Esophagus muscularis mucosa (tissue), 4 donors: ENCODE data around the gene CXCR6. TPM values are rescaled to one million over a fixed set of nuclear protein-coding genes. Genes with fewer than 3 reads are reported as not detected.

Experiments used
- DNase-seq: peaks from one replicate; pipeline ENCODE4 v3.0.0-alpha.2; 2017; ENCODE audit errors: extremely low spot score
- H3K27ac ChIP-seq, 4 donors: fragments of 200-600 bp; sonication (generic); replicated peaks in 1 of 4; 1 replicate in 3 of 4; 2 replicates in 1 of 4; pipeline ENCODE4 v1.5.1; 2016 to 2019; ENCODE audit warnings: mild to moderate bottlenecking in 1 of 4
- H3K27me3 ChIP-seq, 4 donors: fragments of 200-600 bp; sonication (generic); one replicate each; pipeline versions ENCODE4 v1.5.1 to v1.6.0; 2016 to 2019
- H3K36me3 ChIP-seq, 4 donors: fragments of 200-600 bp; sonication (generic); one replicate each; pipeline ENCODE4 v1.5.1; 2016 to 2019
- H3K4me1 ChIP-seq, 4 donors: fragments of 200-600 bp; sonication (generic); one replicate each; pipeline ENCODE4 v1.5.1; 2016 to 2019
- H3K4me3 ChIP-seq, 4 donors: fragments of 200-600 bp; sonication (generic); 1 replicate in 2 of 4; 2 replicates in 2 of 4; pipeline ENCODE4 v1.5.1; 2016 to 2019; ENCODE audit warnings: mild to moderate bottlenecking in 4 of 4, moderate library complexity in 1 of 4
- H3K9me3 ChIP-seq, 4 donors: fragments of 200-600 bp; sonication (generic); 1 replicate in 3 of 4; 2 replicates in 1 of 4; pipeline ENCODE4 v1.5.1; 2016 to 2019
- CTCF ChIP-seq, 3 experiments: fragments of 200-600 bp in 2 of 3; fragments of 450-650 bp in 1 of 3; sonication (generic) in 2 of 3; IDR thresholded peaks; one replicate each; pipeline ENCODE4 v1.5.1; 2017 to 2019; ENCODE audit warnings: antibody characterized with exemption in 3 of 3, mild to moderate bottlenecking in 2 of 3, moderate library complexity in 1 of 3
- EP300 ChIP-seq: sonication (generic); formaldehyde crosslinking; IDR thresholded peaks from one replicate; pipeline ENCODE4 v1.6.1; 2017; ENCODE audit warnings: antibody characterized with exemption
- POLR2A ChIP-seq: fragments of 450-650 bp; IDR thresholded peaks from one replicate; pipeline ENCODE4 v1.6.1; 2017; ENCODE audit warnings: antibody characterized with exemption, moderate library complexity, mild to moderate bottlenecking, low read depth
- POLR2AphosphoS5 ChIP-seq, 2 donors: sonication (generic); formaldehyde crosslinking; IDR thresholded peaks; one replicate each; pipeline ENCODE4 v1.6.1; 2017; ENCODE audit warnings: antibody characterized with exemption in 2 of 2
- WGBS: methylation state at CpG from one replicate; pipeline ENCODE4 v1.1.5; 2018; 5-methylcytosine and 5-hydroxymethylcytosine counted together
- intact Hi-C: fragments of 100-400 bp; cut with DNase I; formaldehyde crosslinking; loops from one replicate; pipeline ENCODE4 v1.15.1; 2023
- total RNA-seq, 4 donors: library from RNA; depleted of rRNA; stranded (reverse); fragments of >200 nt; gene quantifications; one replicate each; pipeline versions ENCODE4 v1.1.0 to v1.2.1, GENCODE V29; 2016

The CXCR6 gene
- total RNA-seq, 4 donors from 2014 or later, result 0.39 to 7.1 (median 0.49) TPM

GRCh38 chr3:45933591-45933990 is 9.7 kb upstream of the CXCR6 start:
- intact Hi-C loops, result no loop called here

GRCh38 chr3:45936261-45936660 is 7.0 kb upstream of the CXCR6 start:
- TF ChIP-seq CTCF (IDR thresholded peaks at IDR 0.05) (no peak), POLR2A (no peak), POLR2AphosphoS5 (IDR thresholded peaks at IDR 0.05) (no peak), EP300 (no peak)
- H3K4me1 ChIP-seq, result peaks cover 7 to 22% (median 11%) of the 10 kb centered on the region in 4 donors
- H3K36me3 ChIP-seq, result peaks cover 48 to 81% (median 60%) of the 10 kb centered on the region in 4 donors
- no peak overlapping the region for H3K4me3 ChIP-seq
- DNase-seq, result no peak
- H3K27me3 ChIP-seq, result no peaks in the 10 kb centered on the region
- no peak overlapping the region for H3K27ac ChIP-seq
- intact Hi-C loops, result loop anchor here (5.0 kb wide), 1 partner anchor 174 kb away; no protein-coding TSS in a partner anchor
- no peaks in the 10 kb centered on the region for H3K9me3 ChIP-seq
- WGBS, result 74% methylated on average over 4 of the region's 9 CpGs

More at GRCh38 chr3:45933591-45933990, 9.7 kb upstream of the CXCR6 start:
- H3K36me3 ChIP-seq, result peaks cover 75 to 99% (median 84%) of the 10 kb centered on the region in 4 donors
- DNase-seq, result no peak
- WGBS, result 74% methylated on average over 4 of the region's 4 CpGs
- no peaks in the 10 kb centered on the region for H3K27me3 ChIP-seq
- H3K9me3 ChIP-seq, result no peaks in the 10 kb centered on the region
- H3K4me1 ChIP-seq, result peaks cover 0 to 13% (median under 1%) of the 10 kb centered on the region in 4 donors
- H3K27ac ChIP-seq, result no peak overlapping the region
- TF ChIP-seq CTCF (IDR thresholded peaks at IDR 0.05), result no peak
- TF ChIP-seq POLR2AphosphoS5 (IDR thresholded peaks at IDR 0.05), result no peak
- no peak for TF ChIP-seq POLR2A
- no peak for TF ChIP-seq EP300
- H3K4me3 ChIP-seq, result no peak overlapping the region

- DNase-seq, result no peak
- H3K9me3 ChIP-seq, result no peaks in the 10 kb centered on the region
- no peaks in the 10 kb centered on the region for H3K27me3 ChIP-seq
- intact Hi-C loops, result loop anchor here (5.0 kb wide), 1 partner anchor 175 kb away; no protein-coding TSS in a partner anchor
- H3K27ac ChIP-seq, result no peak overlapping the region
- H3K4me1 ChIP-seq, result peaks cover 7 to 20% (median 11%) of the 10 kb centered on the region in 4 donors
- no peak for TF ChIP-seq POLR2A
- no peak for TF ChIP-seq CTCF (IDR thresholded peaks at IDR 0.05)
- no peak for TF ChIP-seq POLR2AphosphoS5 (IDR thresholded peaks at IDR 0.05)
- TF ChIP-seq EP300, result no peak
- peaks cover 42 to 74% (median 49%) of the 10 kb centered on the region in 4 donors for H3K36me3 ChIP-seq
- WGBS, result 89% methylated on average over 7 of the region's 8 CpGs
- H3K4me3 ChIP-seq, result no peak overlapping the region
Measured at GRCh38 chr3:45937206-45938042, 5.8 kb upstream of the CXCR6 start.

GRCh38 chr3:45938043-45938435 is 5.2 kb upstream of the CXCR6 start:
- H3K4me1 ChIP-seq, result peaks cover 7 to 19% (median 11%) of the 10 kb centered on the region in 4 donors
- no peaks in the 10 kb centered on the region for H3K9me3 ChIP-seq
- H3K4me3 ChIP-seq, result no peak overlapping the region
- no peak overlapping the region for H3K27ac ChIP-seq
- H3K27me3 ChIP-seq, result no peaks in the 10 kb centered on the region
- 90% methylated on average over 4 of the region's 4 CpGs for WGBS
- DNase-seq, result no peak
- TF ChIP-seq CTCF (IDR thresholded peaks at IDR 0.05) (no peak), POLR2AphosphoS5 (IDR thresholded peaks at IDR 0.05) (no peak), EP300 (no peak), POLR2A (no peak)
- intact Hi-C loops, result loop anchor here (5.0 kb wide), 1 partner anchor 176 kb away; no protein-coding TSS in a partner anchor
- H3K36me3 ChIP-seq, result peaks cover 39 to 74% (median 49%) of the 10 kb centered on the region in 4 donors
